GM12878 (cell line): ENCODE data around the gene FNDC3B. TPM values are rescaled to one million over a fixed set of nuclear protein-coding genes. Genes with fewer than 3 reads are reported as not detected.

Source experiments
- ATAC-seq: fragments of 200-7000 bp; cut with Tn5 transposase; 3 replicates; pipeline ENCODE4 v1.9.1; 2020; ENCODE audit warnings: mild to moderate bottlenecking, moderate library complexity
- BruUV-seq: library from RNA; stranded (reverse); fragments of 400-500 nt; replicated peaks from 2 replicates; lab custom pipeline; 2021; lab: Mats Ljungman, UMichigan
- CTCF ChIA-PET: fragments of 300-600 bp; sonication (Branson Sonifier 250); formaldehyde crosslinking; extraction: SDS; loops from one replicate; lab custom pipeline; 2021; ENCODE audit warnings: inconsistent platforms; lab: Yijun Ruan, JAX
- POLR2A ChIA-PET: fragments of 350-600 bp; formaldehyde crosslinking; extraction: SDS; loops from one replicate; lab custom pipeline; 2021; ENCODE audit warnings: inconsistent platforms; lab: Charles Lee
- RAD21 ChIA-PET: fragments of 300-600 bp; sonication (Branson Sonifier 250); formaldehyde crosslinking; loops from one replicate; lab custom pipeline; 2023; ENCODE audit warnings: antibody characterized with exemption; ENCODE audit not compliant: unreplicated experiment; lab: Charles Lee
- SMC1A ChIA-PET: fragments of 300-600 bp; sonication (Branson Sonifier 250); formaldehyde crosslinking; loops from one replicate; lab custom pipeline; 2023; ENCODE audit not compliant: unreplicated experiment, uncharacterized antibody; lab: Charles Lee
- DNase-seq: peaks from one replicate; pipeline ENCODE4 v3.0.0-alpha.2; 2011; ENCODE audit warnings: low read depth, low spot score
- FAIRE-seq: peaks from 3 replicates; lab custom pipeline; 2011; peaks lifted over from hg19 to GRCh38; lab: Jason Lieb, UNC
- H2AFZ ChIP-seq: 2 replicates; pipeline ENCODE4 v1.6.0; 2011; ENCODE audit warnings: low read depth, low read length, control low read depth; ENCODE audit not compliant: control insufficient read depth
- H3K27ac ChIP-seq: 2 replicates; pipeline ENCODE4 v1.5.1; 2011; ENCODE audit warnings: control low read depth; ENCODE audit not compliant: control insufficient read depth, insufficient read depth
- H3K27me3 ChIP-seq, 2 experiments: replicated peaks in 1 of 2; 2 replicates each; pipeline versions ENCODE4 v1.6.0 to v1.6.1; 2011; ENCODE audit warnings: low read length in 1 of 2; ENCODE audit not compliant: control insufficient read depth in 2 of 2, insufficient read depth in 2 of 2
- H3K36me3 ChIP-seq, 2 experiments: 2 replicates each; pipeline ENCODE4 v1.5.1; 2011; ENCODE audit warnings: low read length in 1 of 2; ENCODE audit not compliant: control insufficient read depth in 2 of 2, insufficient read depth in 2 of 2
- H3K4me1 ChIP-seq: 2 replicates; pipeline ENCODE4 v1.6.1; 2011; ENCODE audit warnings: mild to moderate bottlenecking, low read length, moderate library complexity, mixed read lengths; ENCODE audit not compliant: control insufficient read depth, insufficient read depth
- H3K4me2 ChIP-seq: 2 replicates; pipeline ENCODE4 v1.6.0; 2011; ENCODE audit warnings: control low read depth; ENCODE audit not compliant: control insufficient read depth, insufficient read depth
- H3K4me3 ChIP-seq: fragments of 200-600 bp; sonication (generic); 2 replicates; pipeline ENCODE4 v1.5.1; 2016
- H3K79me2 ChIP-seq: 2 replicates; pipeline ENCODE4 v1.6.0; 2011; ENCODE audit warnings: low read length; ENCODE audit not compliant: control insufficient read depth, insufficient read depth
- H3K9ac ChIP-seq: 2 replicates; pipeline ENCODE4 v1.8.0; 2011; ENCODE audit warnings: low read length, control low read depth, mixed read lengths; ENCODE audit not compliant: control insufficient read depth, insufficient read depth
- H3K9me3 ChIP-seq: replicated peaks from 3 replicates; pipeline ENCODE4 v1.5.1; 2011; ENCODE audit warnings: mild to moderate bottlenecking, low read length; ENCODE audit not compliant: control insufficient read depth, insufficient read depth
- H4K20me1 ChIP-seq: 2 replicates; pipeline ENCODE4 v1.6.0; 2011; ENCODE audit not compliant: control insufficient read depth, insufficient read depth
- BRCA1 ChIP-seq: IDR thresholded peaks from 2 replicates; pipeline ENCODE4 v1.6.1; 2011; ENCODE audit warnings: low read depth, low read length, improper control_type of control experiment
- CREB1 ChIP-seq: IDR thresholded peaks from 2 replicates; pipeline ENCODE4 v1.6.1; 2012; ENCODE audit warnings: low read depth, mild to moderate bottlenecking, inconsistent platforms
- CUX1 ChIP-seq: IDR thresholded peaks from 2 replicates; pipeline ENCODE4 v1.6.1; 2012; ENCODE audit warnings: improper control_type of control experiment, low read depth, low read length; ENCODE audit not compliant: insufficient replicate concordance
- HCFC1 ChIP-seq: fragments of 150-350 bp; IDR thresholded peaks from 2 replicates; pipeline ENCODE4 v1.6.1; 2014; ENCODE audit warnings: low read length
- MEF2A ChIP-seq: IDR thresholded peaks from 2 replicates; pipeline ENCODE4 v1.6.1; 2011; ENCODE audit warnings: low read depth, mild to moderate bottlenecking, low read length, moderate library complexity; ENCODE audit not compliant: insufficient read depth
- MXI1 ChIP-seq: fragments of 150-350 bp; IDR thresholded peaks from 2 replicates; pipeline ENCODE4 v1.6.1; 2011; ENCODE audit warnings: low read depth, mild to moderate bottlenecking, inconsistent platforms, low read length, improper control_type of control experiment
- PAX5 ChIP-seq: IDR thresholded peaks from 2 replicates; pipeline ENCODE4 v1.6.1; 2011; ENCODE audit warnings: low read depth, low read length, borderline replicate concordance
- PKNOX1 ChIP-seq: fragments of 450-650 bp; IDR thresholded peaks from 2 replicates; pipeline ENCODE4 v1.6.1; 2016; ENCODE audit warnings: mild to moderate bottlenecking
- RCOR1 ChIP-seq: conservative IDR thresholded peaks from 2 replicates; pipeline ENCODE4 v1.6.1; 2012; ENCODE audit warnings: low read depth, low read length, improper control_type of control experiment
- SMAD1 ChIP-seq: fragments of 450-650 bp; IDR thresholded peaks from 2 replicates; pipeline ENCODE4 v1.6.1; 2018; ENCODE audit warnings: mild to moderate bottlenecking, low read depth; ENCODE audit not compliant: partially characterized antibody
- STAT1 ChIP-seq: fragments of 450-650 bp; conservative IDR thresholded peaks from 2 replicates; pipeline ENCODE4 v1.6.1; 2014; ENCODE audit warnings: antibody characterized with exemption, mild to moderate bottlenecking
- TARDBP ChIP-seq: IDR thresholded peaks from 2 replicates; pipeline ENCODE4 v1.6.1; 2016; ENCODE audit warnings: borderline replicate concordance
- ZNF592 ChIP-seq: fragments of 450-650 bp; IDR thresholded peaks from 2 replicates; pipeline ENCODE4 v1.6.1; 2017; ENCODE audit warnings: mild to moderate bottlenecking, moderate library complexity
- ZNF622 ChIP-seq: fragments of 450-650 bp; IDR thresholded peaks from 2 replicates; pipeline ENCODE4 v1.6.1; 2017; ENCODE audit warnings: mild to moderate bottlenecking, inconsistent platforms
- WGBS: methylation state at CpG from one replicate; pipeline ENCODE4 v1.1.6; 2016; ENCODE audit warnings: low lambda C conversion rate; ENCODE audit not compliant: insufficient replicate concordance, insufficient coverage; ENCODE audit errors: missing lambda C conversion rate; 5-methylcytosine and 5-hydroxymethylcytosine counted together
- in situ Hi-C: fragments of 300-500 bp; cut with MboI; formaldehyde crosslinking; loops from 9 replicates; pipeline ENCODE4 v1.14.3; 2018; ENCODE audit warnings: mixed read lengths
- intact Hi-C: fragments of 100-400 bp; cut with micrococcal nuclease; formaldehyde crosslinking; loops from one replicate; pipeline ENCODE4 v1.14.2; 2022; ENCODE audit not compliant: unreplicated experiment
- polyA plus RNA-seq, 11 experiments: library from polyadenylated mRNA; depleted of rRNA in 4 of 11; unstranded in 6 of 11; stranded (reverse) in 5 of 11; fragments of >200 nt; fragmentation: Nextera tagmentation in 4 of 11; fragmentation: Illumina TruSeq in 1 of 11; extraction: Ambion mirVana in 4 of 11; extraction: Trizol in 1 of 11; gene quantifications; 1 replicate in 1 of 11; 2 replicates in 10 of 11; pipeline versions ENCODE4 v1.2.1 to v1.2.3, GENCODE V29; 2011 to 2016; ENCODE audit warnings: inconsistent platforms in 2 of 11, missing spikeins in 2 of 11, low read depth in 1 of 11
- total RNA-seq, 4 experiments: library from RNA; depleted of rRNA in 3 of 4; stranded (reverse); fragments of >200 nt in 3 of 4; fragmentation: Illumina TruSeq in 1 of 4; extraction: Trizol in 1 of 4; gene quantifications; 2 replicates each; pipeline versions ENCODE4 v1.2.1 to v1.2.3, GENCODE V29; 2013 to 2021

FNDC3B gene
- total and polyA plus RNA-seq, 10 of the 15 experiments (the other 5 are each of a cell fraction or from before 2014, with no cell fraction given): 7.9 to 35.0 (median 18.5) TPM

- Histone ChIP-seq H3K4me1 (no peaks in the 10 kb centered on the region), H3K4me3 (no peak overlapping the region), H3K4me2 (no peak overlapping the region), H3K79me2 (no peaks in the 10 kb centered on the region; the same call in 1 of the 2 replicates), H3K9me3 (peaks cover 15% of the 10 kb centered on the region), H3K27ac (no peak overlapping the region), H3K36me3 (peaks cover 6 to 8% of the 10 kb centered on the region in 2 experiments), H3K9ac (no peak overlapping the region), H2AFZ (no peak overlapping the region), H4K20me1 (no peaks in the 10 kb centered on the region), H3K27me3 (no peaks in the 10 kb centered on the region)
- intact Hi-C loops: no loop called here
- RAD21 ChIA-PET: no interaction called here
- POLR2A ChIA-PET: no interaction called here
- WGBS: 100% methylated on average over 1 of the region's 1 CpG
- DNase-seq (no peak), ATAC-seq (no peak), FAIRE-seq (no peak)
- SMC1A ChIA-PET: interaction anchor here (1.2 kb wide), 1 partner anchor 26 kb away, joined by 3 read pairs; no protein-coding TSS in a partner anchor
- CTCF ChIA-PET: interaction anchor here (1.0 to 1.5 kb wide), 3 partner anchors 19 to 137 kb away, joined by 3 to 5 read pairs (median 4); no protein-coding TSS in a partner anchor
- BruUV-seq: no TSS peak
- in situ Hi-C loops: no loop called here
- no peak for TF ChIP-seq MXI1
- no peak for TF ChIP-seq CREB1
- TF ChIP-seq SMAD1: no peak
- TF ChIP-seq HCFC1: no peak
- no peak for TF ChIP-seq PAX5
- no peak for TF ChIP-seq CUX1
- TF ChIP-seq MEF2A: no peak
- TF ChIP-seq TARDBP: no peak
- no peak for TF ChIP-seq ZNF622
- no peak for TF ChIP-seq STAT1
- TF ChIP-seq BRCA1: no peak
- no peak for TF ChIP-seq PKNOX1
- TF ChIP-seq RCOR1: no peak
- TF ChIP-seq ZNF592: no peak
Measured at GRCh38 chr3:172241405-172241804, 202.0 kb downstream of the FNDC3B start.
